ENCODE data around the gene TTYH1. TPM values are rescaled to one million over a fixed set of nuclear protein-coding genes. Genes with fewer than 3 reads are reported as not detected.
A peak's percentile ranks its signal among the peaks of the same experiment; 100 is the strongest.

Gene TTYH1
- total and polyA plus RNA-seq, 3 donors from 2014 or later, result 126 to 248 (median 226) TPM

GRCh38 chr19:54470276-54470887 lies 55.1 kb downstream of the TTYH1 start:
- no peak for TF ChIP-seq POLR2A (IDR thresholded peaks at IDR 0.05)
- no peak for TF ChIP-seq CTCF (IDR thresholded peaks at IDR 0.05)
- 55 to 61% methylated on average over 10 of the region's 10 CpGs for WGBS, 2 donors
- H3K27ac ChIP-seq, result no peak overlapping the region
- H3K4me1 ChIP-seq, result peaks cover 9% of the 10 kb centered on the region
- H3K9me3 ChIP-seq, result no peaks in the 10 kb centered on the region
- intact Hi-C loops (cut with DNase I; ENCODE audit: low total_unique reads), result no loop called here
- no peak overlapping the region for H3K4me3 ChIP-seq
- no peaks in the 10 kb centered on the region for H3K27me3 ChIP-seq
- DNase-seq, result no peak
- H3K36me3 ChIP-seq (ENCODE audit: low read depth, missing control alignments), result no peaks in the 10 kb centered on the region

GRCh38 chr19:54470991-54471782 lies 55.9 kb downstream of the TTYH1 start:
- Histone ChIP-seq H3K9me3 (no peaks in the 10 kb centered on the region), H3K4me1 (peaks cover 9% of the 10 kb centered on the region), H3K27ac (peak overlapping the region in 1 of 2 donors; percentile 72), H3K36me3 (ENCODE audit: low read depth, missing control alignments) (no peaks in the 10 kb centered on the region), H3K27me3 (no peaks in the 10 kb centered on the region), H3K4me3 (peak overlapping the region; percentile 29 to 32)
- DNase-seq, result no peak
- intact Hi-C loops (cut with DNase I; ENCODE audit: low total_unique reads), result no loop called here
- 3 to 4% methylated on average over 37 to 59 of the region's 60 CpGs for WGBS, 2 donors
- TF ChIP-seq CTCF (IDR thresholded peaks at IDR 0.05), result no peak
- no peak for TF ChIP-seq POLR2A (IDR thresholded peaks at IDR 0.05)

GRCh38 chr19:54473071-54473891 lies 58.0 kb downstream of the TTYH1 start, which contains the start of gene CDC42EP5:
CDC42EP5 (minus strand) TSS chr19:54473296; CDS start chr19:54465547, 7,749 bp downstream.
- no peaks in the 10 kb centered on the region for H3K36me3 ChIP-seq (ENCODE audit: low read depth, missing control alignments)
- DNase-seq, result peak; percentile 73
- no peaks in the 10 kb centered on the region for H3K9me3 ChIP-seq
- H3K27ac ChIP-seq, result peak within 1 kb of the TSS; percentile 50 to 73
- H3K4me1 ChIP-seq, result peaks cover 9% of the 10 kb centered on the region
- no peaks in the 10 kb centered on the region for H3K27me3 ChIP-seq
- H3K4me3 ChIP-seq, result peak within 1 kb of the TSS; percentile 42 to 43
- intact Hi-C loops (cut with DNase I; ENCODE audit: low total_unique reads), result no loop called here
- WGBS, 2 donors, result 3 to 13% methylated on average over 12 to 14 of the region's 14 CpGs
- TF ChIP-seq POLR2A (IDR thresholded peaks at IDR 0.05), result no peak
- no peak for TF ChIP-seq CTCF (IDR thresholded peaks at IDR 0.05)

- intact Hi-C loops (cut with DNase I; ENCODE audit: low total_unique reads), result no loop called here
Measured at GRCh38 chr19:54473892-54474372, 58.7 kb downstream of the TTYH1 start.

More at GRCh38 chr19:54473892-54474372, 58.7 kb downstream of the TTYH1 start:
- H3K27me3 ChIP-seq, result no peaks in the 10 kb centered on the region
- H3K4me1 ChIP-seq, result peaks cover 9% of the 10 kb centered on the region
- no peaks in the 10 kb centered on the region for H3K9me3 ChIP-seq
- no peak overlapping the region for H3K27ac ChIP-seq
- H3K4me3 ChIP-seq, result no peak overlapping the region
- WGBS, 2 donors, result 57 to 72% methylated on average over 6 of the region's 6 CpGs
- no peak for TF ChIP-seq CTCF (IDR thresholded peaks at IDR 0.05)
- no peak for TF ChIP-seq POLR2A (IDR thresholded peaks at IDR 0.05)
- no peaks in the 10 kb centered on the region for H3K36me3 ChIP-seq (ENCODE audit: low read depth, missing control alignments)
- no peak for DNase-seq

All from testis (tissue), 3 donors.